Peyer's patch (tissue), 4 donors: ENCODE results near the gene USP31. TPM values are rescaled to one million over a fixed set of nuclear protein-coding genes. Genes with fewer than 3 reads are reported as not detected.

ENCODE experiments used
- DNase-seq, 3 donors: peaks; one replicate each; pipeline ENCODE4 v3.0.0-alpha.2; 2017 to 2019
- H3K27ac ChIP-seq, 4 donors: fragments of 200-600 bp; sonication (generic); one replicate each; pipeline ENCODE4 v1.5.1; 2016 to 2019
- H3K27me3 ChIP-seq, 2 donors: fragments of 200-600 bp; sonication (generic); one replicate each; pipeline ENCODE4 v1.5.1; 2019
- H3K36me3 ChIP-seq, 3 donors: fragments of 200-600 bp; sonication (generic); one replicate each; pipeline ENCODE4 v1.5.1; 2016 to 2019
- H3K4me1 ChIP-seq, 4 donors: fragments of 200-600 bp; sonication (generic); one replicate each; pipeline ENCODE4 v1.5.1; 2016 to 2019
- H3K4me3 ChIP-seq, 4 donors: fragments of 200-600 bp; sonication (generic); 1 replicate in 3 of 4; 2 replicates in 1 of 4; pipeline ENCODE4 v1.5.1; 2016 to 2019; ENCODE audit warnings: mild to moderate bottlenecking in 1 of 4
- H3K9me3 ChIP-seq, 4 donors: fragments of 200-600 bp; sonication (generic); one replicate each; pipeline ENCODE4 v1.5.1; 2016 to 2019; ENCODE audit warnings: mild to moderate bottlenecking in 1 of 4
- CTCF ChIP-seq, 6 experiments: fragments of 450-650 bp in 4 of 6; fragments of 200-600 bp in 2 of 6; sonication (generic) in 1 of 6; IDR thresholded peaks; one replicate each; pipeline ENCODE4 v1.5.1; 2017 to 2019; ENCODE audit warnings: antibody characterized with exemption in 6 of 6, mild to moderate bottlenecking in 3 of 6, moderate library complexity in 1 of 6
- POLR2A ChIP-seq, 2 donors: fragments of 450-650 bp; IDR thresholded peaks; one replicate each; pipeline ENCODE4 v1.5.1; 2017; ENCODE audit warnings: antibody characterized with exemption in 2 of 2, mild to moderate bottlenecking in 2 of 2, moderate library complexity in 2 of 2
- total RNA-seq, 4 donors: library from RNA; depleted of rRNA; stranded (reverse); fragments of >200 nt; gene quantifications; one replicate each; pipeline ENCODE4 v1.1.0, GENCODE V29; 2016

Gene USP31
- 10 to 100 TPM in 2 of 4 donors, 1 to 10 TPM in 2; 6.3 to 12.4 (median 10.5) TPM for total RNA-seq

- Histone ChIP-seq H3K4me3 (peak within 1 kb of the TSS; percentile 59 to 88 (median 72)), H3K4me1 (peaks cover 3 to 12% (median 4%) of the 10 kb centered on the region in 4 donors), H3K9me3 (no peaks in the 10 kb centered on the region), H3K27me3 (no peaks in the 10 kb centered on the region), H3K27ac (peak within 1 kb of the TSS; percentile 68 to 92 (median 80)), H3K36me3 (no peaks in the 10 kb centered on the region)
- DNase-seq: peak; percentile 90 to 97 (median 96)
- no peak for TF ChIP-seq CTCF (IDR thresholded peaks at IDR 0.05)
- TF ChIP-seq POLR2A (IDR thresholded peaks at IDR 0.05): peak in 1 of 2 donors; percentile 41
Measured at GRCh38 chr16:23149267-23149992, at the start of gene USP31. USP31 (minus strand) TSS chr16:23149452; CDS start chr16:23149270, 182 bp downstream.

GRCh38 chr16:23196539-23196938 lies 47.3 kb upstream of the USP31 start:
- Histone ChIP-seq H3K27me3 (no peaks in the 10 kb centered on the region), H3K4me1 (peaks cover 0 to 15% (median 0%) of the 10 kb centered on the region in 4 donors), H3K4me3 (no peak overlapping the region), H3K27ac (peak overlapping the region in 1 of 4 donors; percentile 5), H3K36me3 (no peaks in the 10 kb centered on the region), H3K9me3 (no peaks in the 10 kb centered on the region)
- TF ChIP-seq POLR2A (IDR thresholded peaks at IDR 0.05) (no peak), CTCF (IDR thresholded peaks at IDR 0.05) (no peak)
- DNase-seq: no peak

- H3K27ac ChIP-seq: peak overlapping the region in 3 of 4 donors; percentile 3 to 17 (median 5)
- TF ChIP-seq CTCF (IDR thresholded peaks at IDR 0.05) (no peak), POLR2A (IDR thresholded peaks at IDR 0.05) (no peak)
- H3K27me3 ChIP-seq: no peaks in the 10 kb centered on the region
- DNase-seq: no peak
- no peaks in the 10 kb centered on the region for H3K9me3 ChIP-seq
- no peaks in the 10 kb centered on the region for H3K36me3 ChIP-seq
- H3K4me3 ChIP-seq: no peak overlapping the region
- H3K4me1 ChIP-seq: peaks cover 0 to 15% (median 0%) of the 10 kb centered on the region in 4 donors
Measured at GRCh38 chr16:23195366-23195978, 46.2 kb upstream of the USP31 start.

GRCh38 chr16:23194497-23195221 lies 45.4 kb upstream of the USP31 start:
- H3K4me1 ChIP-seq: peaks cover 0 to 15% (median 0%) of the 10 kb centered on the region in 4 donors
- DNase-seq: no peak
- TF ChIP-seq POLR2A (IDR thresholded peaks at IDR 0.05): no peak
- TF ChIP-seq CTCF (IDR thresholded peaks at IDR 0.05): no peak
- no peaks in the 10 kb centered on the region for H3K27me3 ChIP-seq
- no peaks in the 10 kb centered on the region for H3K36me3 ChIP-seq
- H3K4me3 ChIP-seq: no peak overlapping the region
- H3K9me3 ChIP-seq: no peaks in the 10 kb centered on the region
- H3K27ac ChIP-seq: peak overlapping the region in 3 of 4 donors; percentile 3 to 17 (median 5)

- TF ChIP-seq CTCF (IDR thresholded peaks at IDR 0.05) (no peak), POLR2A (IDR thresholded peaks at IDR 0.05) (no peak)
- DNase-seq: no peak
Measured at GRCh38 chr16:23188911-23189310, 39.7 kb upstream of the USP31 start.

More at GRCh38 chr16:23188911-23189310, 39.7 kb upstream of the USP31 start:
- Histone ChIP-seq H3K9me3 (no peaks in the 10 kb centered on the region), H3K4me1 (no peaks in the 10 kb centered on the region), H3K27ac (no peak overlapping the region), H3K4me3 (no peak overlapping the region), H3K27me3 (no peaks in the 10 kb centered on the region), H3K36me3 (no peaks in the 10 kb centered on the region)
